ENCODE measurements around the gene NXPH3. TPM values are rescaled to one million over a fixed set of nuclear protein-coding genes. Genes with fewer than 3 reads are reported as not detected.
A peak's percentile ranks its signal among the peaks of the same experiment; 100 is the strongest.

Gene NXPH3
- total RNA-seq, 2 donors from 2014 or later: 4.7 to 15.5 TPM

DNA sequence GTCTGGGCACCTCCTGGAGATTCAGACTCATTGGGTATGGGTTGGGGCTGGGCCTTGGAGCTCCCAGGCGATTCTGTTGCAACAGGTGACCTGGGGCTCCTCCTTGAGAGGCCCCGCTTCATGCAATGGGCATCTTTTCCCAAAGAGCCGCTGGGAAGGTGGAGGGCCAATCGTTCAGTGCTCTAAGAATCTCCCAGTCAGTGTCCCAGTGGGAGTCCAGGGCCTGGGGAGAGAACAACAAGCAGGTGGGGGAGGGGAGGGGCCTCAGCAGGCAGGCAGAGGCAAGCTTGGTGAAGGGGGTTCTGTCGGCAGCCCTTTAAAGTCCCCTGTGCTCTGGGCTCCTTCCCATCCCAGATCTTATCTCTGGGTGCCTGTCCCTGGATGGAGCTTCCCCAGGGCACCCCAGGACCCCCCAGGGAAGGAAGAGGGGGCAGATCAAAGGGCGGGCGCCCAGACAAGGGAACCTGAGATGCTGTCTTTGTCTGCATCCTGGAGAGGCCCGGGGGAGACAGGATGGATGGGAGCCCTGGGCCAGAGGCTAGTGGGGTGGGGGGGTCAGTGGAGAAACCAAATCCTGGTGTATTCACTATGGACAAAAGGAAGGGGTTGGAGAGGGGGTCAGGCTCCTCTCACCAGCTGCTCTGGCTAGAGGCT lies 30.5 kb upstream of the NXPH3 start:
- no peak for DNase-seq (ENCODE audit: low spot score)
- no peaks in the 10 kb centered on the region for H3K27me3 ChIP-seq (replicated peaks; ENCODE audit: insufficient read depth)
- no peak overlapping the region for H3K27ac ChIP-seq
- no peak for TF ChIP-seq POLR2A (IDR thresholded peaks at IDR 0.05)
- TF ChIP-seq POLR2AphosphoS5 (IDR thresholded peaks at IDR 0.05): no peak
- TF ChIP-seq, protein P1, sequence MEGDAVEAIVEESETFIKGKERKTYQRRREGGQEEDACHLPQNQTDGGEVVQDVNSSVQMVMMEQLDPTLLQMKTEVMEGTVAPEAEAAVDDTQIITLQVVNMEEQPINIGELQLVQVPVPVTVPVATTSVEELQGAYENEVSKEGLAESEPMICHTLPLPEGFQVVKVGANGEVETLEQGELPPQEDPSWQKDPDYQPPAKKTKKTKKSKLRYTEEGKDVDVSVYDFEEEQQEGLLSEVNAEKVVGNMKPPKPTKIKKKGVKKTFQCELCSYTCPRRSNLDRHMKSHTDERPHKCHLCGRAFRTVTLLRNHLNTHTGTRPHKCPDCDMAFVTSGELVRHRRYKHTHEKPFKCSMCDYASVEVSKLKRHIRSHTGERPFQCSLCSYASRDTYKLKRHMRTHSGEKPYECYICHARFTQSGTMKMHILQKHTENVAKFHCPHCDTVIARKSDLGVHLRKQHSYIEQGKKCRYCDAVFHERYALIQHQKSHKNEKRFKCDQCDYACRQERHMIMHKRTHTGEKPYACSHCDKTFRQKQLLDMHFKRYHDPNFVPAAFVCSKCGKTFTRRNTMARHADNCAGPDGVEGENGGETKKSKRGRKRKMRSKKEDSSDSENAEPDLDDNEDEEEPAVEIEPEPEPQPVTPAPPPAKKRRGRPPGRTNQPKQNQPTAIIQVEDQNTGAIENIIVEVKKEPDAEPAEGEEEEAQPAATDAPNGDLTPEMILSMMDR (IDR thresholded peaks at IDR 0.05): no peak
- intact Hi-C loops (cut with DNase I): no loop called here
- peaks cover 6% of the 10 kb centered on the region for H3K4me1 ChIP-seq (replicated peaks)
- WGBS: 45% methylated on average over 8 of the region's 8 CpGs
- H3K4me3 ChIP-seq: no peak overlapping the region
- H3K36me3 ChIP-seq: no peaks in the 10 kb centered on the region
- no peaks in the 10 kb centered on the region for H3K9me3 ChIP-seq

DNA sequence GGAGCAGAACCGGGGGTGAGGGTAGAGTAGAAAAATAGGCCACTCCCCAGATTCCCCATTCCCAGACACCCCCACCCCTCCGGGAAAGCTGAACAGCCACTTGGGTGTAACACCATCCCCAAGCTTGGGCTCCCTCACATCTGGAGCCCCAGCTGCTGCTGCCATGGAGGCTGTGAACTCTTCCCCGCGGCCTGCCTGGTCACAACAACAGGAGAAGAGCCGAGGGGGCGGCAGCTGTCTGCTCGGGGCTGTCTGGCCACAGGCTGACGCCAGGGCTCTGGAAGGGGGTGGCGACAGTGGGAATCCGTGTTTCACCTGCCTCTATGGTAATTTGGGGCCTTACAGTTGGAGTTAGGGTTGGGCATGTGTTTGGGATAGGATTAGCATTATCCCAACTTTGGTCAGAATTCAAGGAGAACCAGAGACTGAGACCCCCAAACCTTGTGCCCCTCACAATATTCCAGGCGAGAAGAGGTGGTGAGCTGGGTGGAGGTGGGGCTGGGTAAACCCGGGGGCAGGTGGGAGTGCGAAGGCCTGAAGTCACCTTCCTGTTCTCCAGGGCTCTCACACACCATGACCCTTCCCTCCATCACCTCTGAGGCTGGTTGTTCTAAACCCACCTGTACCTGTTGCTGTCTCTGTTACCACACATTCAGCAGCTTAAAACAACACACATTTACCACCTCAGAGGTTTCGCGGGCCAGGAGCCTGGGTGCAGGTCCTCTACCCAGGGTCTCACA lies 29.7 kb upstream of the NXPH3 start:
- Histone ChIP-seq H3K36me3 (no peaks in the 10 kb centered on the region), H3K9me3 (no peaks in the 10 kb centered on the region), H3K4me1 (replicated peaks) (peaks cover 6% of the 10 kb centered on the region), H3K27ac (no peak overlapping the region), H3K27me3 (replicated peaks; ENCODE audit: insufficient read depth) (no peaks in the 10 kb centered on the region), H3K4me3 (no peak overlapping the region)
- no peak for DNase-seq (ENCODE audit: low spot score)
- intact Hi-C loops (cut with DNase I): no loop called here
- WGBS: 74% methylated on average over 15 of the region's 15 CpGs
- TF ChIP-seq, protein P1 (IDR thresholded peaks at IDR 0.05): no peak
- TF ChIP-seq POLR2A (IDR thresholded peaks at IDR 0.05) (no peak), POLR2AphosphoS5 (IDR thresholded peaks at IDR 0.05) (no peak)

DNA sequence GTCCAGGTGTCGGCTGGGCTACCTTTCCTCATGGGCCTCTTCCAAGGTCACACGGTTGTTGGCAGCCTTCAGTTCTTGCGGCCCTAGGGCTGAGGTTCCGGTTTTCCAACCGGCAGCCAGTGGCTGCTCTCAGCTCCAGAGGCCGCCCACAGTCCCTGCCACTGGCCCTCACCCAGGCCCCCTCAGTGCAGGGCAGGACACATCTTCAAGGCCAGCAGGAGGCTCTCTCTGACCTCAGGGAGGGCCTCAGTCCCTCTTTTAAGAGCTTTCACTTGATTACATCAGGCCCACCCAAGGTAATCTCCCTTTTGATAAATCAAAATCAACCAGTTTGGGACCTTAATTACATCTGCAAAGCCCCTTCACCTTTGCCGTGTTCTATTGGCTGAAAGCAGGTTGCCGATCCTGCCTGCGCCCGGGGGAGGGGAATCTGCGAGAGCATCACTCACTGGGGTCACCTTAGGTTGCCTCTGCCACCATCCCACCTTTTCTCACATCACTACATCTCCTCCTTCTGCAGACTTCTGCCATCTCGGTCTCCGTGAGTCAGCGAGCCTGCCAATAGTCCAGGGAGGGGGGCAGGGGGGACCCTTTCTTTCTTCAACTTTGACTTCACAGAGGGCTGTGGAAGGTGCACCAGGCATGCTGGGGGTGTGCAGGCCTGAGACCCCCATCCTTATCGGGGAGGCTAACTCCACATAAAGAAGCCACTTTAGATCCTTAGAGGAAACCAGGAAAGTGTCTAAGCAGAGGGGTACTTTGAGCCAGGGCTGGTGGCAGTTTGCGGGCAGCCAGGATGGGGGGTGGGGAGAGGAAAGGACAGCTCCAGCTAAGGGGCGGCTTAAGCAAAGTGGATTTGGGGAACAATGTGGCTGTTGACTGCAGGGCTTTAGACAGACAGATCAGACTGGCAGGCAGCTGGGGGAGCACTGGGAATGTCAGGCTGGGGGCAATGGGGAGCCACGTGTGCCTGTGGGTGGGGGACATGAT lies 28.8 kb upstream of the NXPH3 start:
- no peak for TF ChIP-seq POLR2AphosphoS5 (IDR thresholded peaks at IDR 0.05)
- TF ChIP-seq, protein P1 (IDR thresholded peaks at IDR 0.05): no peak
- TF ChIP-seq POLR2A (IDR thresholded peaks at IDR 0.05): no peak
- no peaks in the 10 kb centered on the region for H3K27me3 ChIP-seq (replicated peaks; ENCODE audit: insufficient read depth)
- no peak for DNase-seq (ENCODE audit: low spot score)
- no peaks in the 10 kb centered on the region for H3K9me3 ChIP-seq
- intact Hi-C loops (cut with DNase I): no loop called here
- H3K4me3 ChIP-seq: no peak overlapping the region
- H3K4me1 ChIP-seq (replicated peaks): peaks cover 6% of the 10 kb centered on the region
- 85% methylated on average over 18 of the region's 18 CpGs for WGBS
- H3K27ac ChIP-seq: peak overlapping the region in 1 of 2 donors; percentile 31
- H3K36me3 ChIP-seq: no peaks in the 10 kb centered on the region

DNA sequence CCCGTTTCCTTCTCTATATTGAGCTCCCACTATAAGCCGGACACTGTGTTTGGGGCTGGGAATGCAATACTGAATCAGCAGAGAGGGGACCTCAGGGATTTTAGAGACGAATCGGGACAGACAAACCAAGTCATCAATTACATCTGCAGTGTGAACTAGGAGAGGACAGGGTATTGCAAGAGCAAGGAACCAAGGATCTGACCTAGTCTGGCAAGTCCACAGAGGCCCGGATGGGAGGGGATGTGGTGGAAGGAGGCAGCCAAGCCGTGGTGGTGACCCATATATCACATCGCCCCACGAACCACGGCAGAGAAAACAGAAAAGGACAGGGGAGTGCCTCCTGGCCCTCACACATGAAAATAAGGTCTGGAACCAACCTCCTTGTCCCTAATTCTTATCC lies 28.1 kb upstream of the NXPH3 start:
- peak overlapping the region in 1 of 2 donors; percentile 31 for H3K27ac ChIP-seq
- H3K36me3 ChIP-seq: no peaks in the 10 kb centered on the region
- no peaks in the 10 kb centered on the region for H3K27me3 ChIP-seq (replicated peaks; ENCODE audit: insufficient read depth)
- TF ChIP-seq, protein P1 (IDR thresholded peaks at IDR 0.05): no peak
- TF ChIP-seq POLR2AphosphoS5 (IDR thresholded peaks at IDR 0.05) (no peak), POLR2A (IDR thresholded peaks at IDR 0.05) (no peak)
- peaks cover 6% of the 10 kb centered on the region for H3K4me1 ChIP-seq (replicated peaks)
- no peak for DNase-seq (ENCODE audit: low spot score)
- intact Hi-C loops (cut with DNase I): no loop called here
- no peaks in the 10 kb centered on the region for H3K9me3 ChIP-seq
- no peak overlapping the region for H3K4me3 ChIP-seq
- WGBS: 39% methylated on average over 9 of the region's 9 CpGs

All from prostate gland (tissue), 2 donors.